ENCODE results near the gene TMX3.

The TMX3 gene

DNA sequence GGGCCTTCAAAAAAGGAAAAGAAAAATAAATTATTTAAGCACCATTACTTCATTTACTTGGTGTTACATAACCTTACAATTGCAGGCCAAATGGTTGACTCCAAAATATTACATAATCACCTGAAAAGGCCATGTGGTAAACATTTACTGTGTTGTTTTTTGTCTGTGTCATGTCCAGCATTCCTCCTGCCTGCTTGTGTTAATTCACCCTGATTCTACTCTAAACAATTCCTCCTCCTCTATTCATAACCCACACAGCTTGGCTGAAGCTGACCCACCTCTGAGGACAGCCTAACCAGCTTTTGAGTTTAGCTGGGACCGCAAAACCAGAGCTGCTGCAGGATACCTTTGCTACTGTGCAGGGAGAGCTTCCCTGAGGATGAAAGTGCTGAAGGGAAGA is 35.4 kb downstream of the TMX3 start:
- DNase-seq (ENCODE audit: low spot score): no peak
- TF ChIP-seq, protein P1, sequence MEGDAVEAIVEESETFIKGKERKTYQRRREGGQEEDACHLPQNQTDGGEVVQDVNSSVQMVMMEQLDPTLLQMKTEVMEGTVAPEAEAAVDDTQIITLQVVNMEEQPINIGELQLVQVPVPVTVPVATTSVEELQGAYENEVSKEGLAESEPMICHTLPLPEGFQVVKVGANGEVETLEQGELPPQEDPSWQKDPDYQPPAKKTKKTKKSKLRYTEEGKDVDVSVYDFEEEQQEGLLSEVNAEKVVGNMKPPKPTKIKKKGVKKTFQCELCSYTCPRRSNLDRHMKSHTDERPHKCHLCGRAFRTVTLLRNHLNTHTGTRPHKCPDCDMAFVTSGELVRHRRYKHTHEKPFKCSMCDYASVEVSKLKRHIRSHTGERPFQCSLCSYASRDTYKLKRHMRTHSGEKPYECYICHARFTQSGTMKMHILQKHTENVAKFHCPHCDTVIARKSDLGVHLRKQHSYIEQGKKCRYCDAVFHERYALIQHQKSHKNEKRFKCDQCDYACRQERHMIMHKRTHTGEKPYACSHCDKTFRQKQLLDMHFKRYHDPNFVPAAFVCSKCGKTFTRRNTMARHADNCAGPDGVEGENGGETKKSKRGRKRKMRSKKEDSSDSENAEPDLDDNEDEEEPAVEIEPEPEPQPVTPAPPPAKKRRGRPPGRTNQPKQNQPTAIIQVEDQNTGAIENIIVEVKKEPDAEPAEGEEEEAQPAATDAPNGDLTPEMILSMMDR (IDR thresholded peaks at IDR 0.05; ENCODE audit: borderline replicate concordance, control extremely low read depth, extremely low read depth, insufficient read depth, missing control alignments): no peak
- in situ Hi-C loops (cut with MboI; ENCODE audit: low sequenced_read_pairs, unreplicated experiment): no loop called here

DNA sequence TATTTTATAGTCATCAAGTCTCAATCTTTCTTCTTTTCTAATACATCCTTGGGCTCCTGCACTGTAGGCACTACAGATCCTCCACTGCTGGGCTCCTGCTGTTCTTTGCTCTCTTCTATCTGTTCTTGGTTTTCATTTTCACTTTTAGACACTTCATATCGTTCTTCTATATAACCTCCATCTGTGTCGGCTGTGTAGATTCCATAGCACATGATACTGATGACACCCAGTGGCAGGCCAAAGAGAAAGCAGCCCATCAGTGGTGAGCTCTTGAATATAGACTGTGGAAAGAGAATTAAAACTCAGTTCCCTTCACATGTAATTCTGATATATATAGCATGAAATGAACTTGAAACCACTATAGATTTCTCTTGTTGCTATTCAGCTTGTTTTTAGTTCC is 38.0 kb downstream of the TMX3 start:
- in situ Hi-C loops (cut with MboI; ENCODE audit: low sequenced_read_pairs, unreplicated experiment): no loop called here
- TF ChIP-seq, protein P1 (IDR thresholded peaks at IDR 0.05; ENCODE audit: borderline replicate concordance, control extremely low read depth, extremely low read depth, insufficient read depth, missing control alignments): peak; percentile 30

DNA sequence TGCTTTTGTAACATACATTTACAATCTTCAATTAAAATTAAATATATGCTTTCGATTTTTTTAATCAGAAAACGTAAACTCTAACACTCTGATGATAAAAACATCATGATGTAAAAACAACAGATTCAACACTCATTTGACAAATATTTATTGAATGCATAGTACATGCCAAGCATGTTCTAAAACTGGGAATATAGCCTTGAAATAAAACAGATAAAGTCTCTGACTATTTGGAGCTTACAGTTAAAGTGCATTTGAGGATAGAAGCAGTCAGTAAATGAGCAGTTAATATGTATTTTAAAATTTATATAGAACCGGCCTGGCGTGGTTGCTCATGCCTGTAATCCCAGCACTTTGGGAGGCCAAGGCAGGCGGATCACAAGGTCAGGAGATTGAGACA is 47.8 kb downstream of the TMX3 start:
- TF ChIP-seq, protein P1 (IDR thresholded peaks at IDR 0.05; ENCODE audit: borderline replicate concordance, control extremely low read depth, extremely low read depth, insufficient read depth, missing control alignments): no peak
- DNase-seq (ENCODE audit: low spot score): no peak
- in situ Hi-C loops (cut with MboI; ENCODE audit: low sequenced_read_pairs, unreplicated experiment): loop anchor here (25.0 kb wide), 1 partner anchor 1455 kb away; no protein-coding TSS in a partner anchor

More for the DNA sequence above, 38.0 kb downstream of the TMX3 start:
- no peak for DNase-seq (ENCODE audit: low spot score)

DNA sequence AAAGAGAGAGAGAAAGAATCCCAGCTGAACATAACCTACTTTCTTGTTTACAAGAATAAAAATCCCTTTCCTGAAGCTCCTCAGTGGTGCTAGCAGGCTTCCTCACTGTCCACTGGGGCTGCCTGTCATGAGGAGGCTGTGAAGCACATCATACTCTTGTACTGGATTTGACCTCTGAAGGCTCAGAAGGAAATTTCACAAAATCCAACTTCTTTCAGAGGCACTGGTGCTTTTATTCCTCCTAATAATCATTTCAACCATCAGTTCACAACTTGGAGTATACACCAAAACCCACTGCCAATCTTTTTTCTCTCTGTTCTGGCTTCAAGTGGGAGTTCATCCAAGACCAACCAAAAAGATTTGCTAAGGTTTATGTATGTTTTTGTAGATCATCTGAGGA is 48.5 kb downstream of the TMX3 start:
- in situ Hi-C loops (cut with MboI; ENCODE audit: low sequenced_read_pairs, unreplicated experiment): loop anchor here (25.0 kb wide), 1 partner anchor 1454 kb away; no protein-coding TSS in a partner anchor
- TF ChIP-seq, protein P1 (IDR thresholded peaks at IDR 0.05; ENCODE audit: borderline replicate concordance, control extremely low read depth, extremely low read depth, insufficient read depth, missing control alignments): no peak
- no peak for DNase-seq (ENCODE audit: low spot score)

DNA sequence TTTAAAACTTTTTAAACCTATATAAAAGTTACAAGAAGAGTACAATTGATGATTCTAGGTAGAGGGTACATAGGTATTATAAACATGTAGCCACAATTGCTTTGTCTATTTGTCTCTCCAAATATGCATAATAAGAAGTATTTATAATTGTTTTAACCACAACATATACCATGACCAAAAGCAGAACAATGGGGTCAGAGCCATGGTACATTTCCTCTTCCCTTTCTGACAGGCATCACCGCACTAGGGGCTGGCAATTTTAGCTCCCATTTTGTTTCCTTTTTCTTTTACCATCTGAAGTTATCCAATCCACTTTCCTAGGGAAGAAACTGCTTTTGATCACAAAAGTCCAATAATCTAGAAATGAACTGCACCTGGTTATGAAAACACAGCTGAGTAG is 49.3 kb downstream of the TMX3 start:
- in situ Hi-C loops (cut with MboI; ENCODE audit: low sequenced_read_pairs, unreplicated experiment): loop anchor here (25.0 kb wide), 1 partner anchor 1453 kb away; no protein-coding TSS in a partner anchor
- no peak for DNase-seq (ENCODE audit: low spot score)

DNA sequence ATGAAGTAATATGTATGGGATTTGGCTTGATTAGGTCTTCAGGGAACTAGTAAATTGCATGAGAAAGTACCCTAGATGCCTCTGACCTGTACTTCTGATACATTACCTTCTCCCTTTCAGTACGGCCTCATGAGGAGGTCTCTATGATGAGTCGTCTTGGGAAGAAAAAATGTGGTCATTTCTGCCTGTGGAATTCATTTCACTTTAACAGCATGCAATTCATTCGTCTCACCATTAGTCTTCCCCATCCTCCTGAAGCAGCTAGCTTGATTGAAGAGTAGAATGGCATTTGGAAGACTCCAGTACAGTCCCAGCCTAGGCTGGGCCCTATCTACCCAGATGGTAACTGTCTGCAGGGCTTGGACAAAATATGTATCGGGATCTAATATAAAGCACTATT is 52.2 kb downstream of the TMX3 start:
- no peak for DNase-seq (ENCODE audit: low spot score)
- TF ChIP-seq, protein P1 (IDR thresholded peaks at IDR 0.05; ENCODE audit: borderline replicate concordance, control extremely low read depth, extremely low read depth, insufficient read depth, missing control alignments): no peak
- in situ Hi-C loops (cut with MboI; ENCODE audit: low sequenced_read_pairs, unreplicated experiment): loop anchor here (25.0 kb wide), 1 partner anchor 1450 kb away; no protein-coding TSS in a partner anchor

More for the DNA sequence above, 49.3 kb downstream of the TMX3 start:
- TF ChIP-seq, protein P1 (IDR thresholded peaks at IDR 0.05; ENCODE audit: borderline replicate concordance, control extremely low read depth, extremely low read depth, insufficient read depth, missing control alignments): no peak
